ENCODE results near the gene ODAD3. TPM values are rescaled to one million over a fixed set of nuclear protein-coding genes. Genes with fewer than 3 reads are reported as not detected.

Gene ODAD3
- total and polyA plus RNA-seq, 2 of the 13 experiments (the other 11 are each of a cell fraction or from before 2014, with no cell fraction given) = 0.04 to 0.08 TPM

DNA sequence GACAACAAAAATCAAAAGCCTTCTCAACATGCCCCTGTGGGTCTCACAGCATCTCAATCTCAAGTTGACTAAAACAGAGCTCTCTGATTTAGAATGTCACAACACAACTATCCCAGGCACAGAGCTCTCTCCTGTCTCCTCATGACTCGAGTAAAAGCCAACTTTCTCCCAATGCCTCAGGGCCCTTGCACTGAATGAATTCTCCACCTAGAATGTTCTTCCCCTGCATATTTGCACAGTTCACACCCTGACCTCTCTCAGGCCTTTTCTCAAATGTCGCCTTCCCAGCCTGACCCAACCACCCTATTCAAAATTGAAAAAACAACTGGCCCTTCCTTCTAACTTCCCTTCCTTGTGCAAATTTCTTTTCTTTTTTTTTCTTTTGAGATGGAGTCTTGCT, 64.2 kb downstream of the ODAD3 start:
- TF ChIP-seq JDP2 (CRISPR knock-in tag; IDR thresholded peaks at IDR 0.05; ENCODE audit: borderline replicate concordance) (no peak), U2AF1 (optimal IDR thresholded peaks at IDR 0.05; ENCODE audit: low read depth, low read length) (no peak), CENPX (CRISPR knock-in tag; IDR thresholded peaks at IDR 0.05) (no peak), NFE2 (CRISPR knock-in tag; IDR thresholded peaks at IDR 0.05) (no peak), IRX3 (CRISPR knock-in tag; IDR thresholded peaks at IDR 0.05; ENCODE audit: borderline replicate concordance, low read depth) (no peak), TARDBP (CRISPR knock-in tag; IDR thresholded peaks at IDR 0.05) (no peak), CREB1 (IDR thresholded peaks at IDR 0.05) (no peak), CREB1 (CRISPR knock-in tag; IDR thresholded peaks at IDR 0.05) (no peak)
- TF ChIP-seq, protein P1, sequence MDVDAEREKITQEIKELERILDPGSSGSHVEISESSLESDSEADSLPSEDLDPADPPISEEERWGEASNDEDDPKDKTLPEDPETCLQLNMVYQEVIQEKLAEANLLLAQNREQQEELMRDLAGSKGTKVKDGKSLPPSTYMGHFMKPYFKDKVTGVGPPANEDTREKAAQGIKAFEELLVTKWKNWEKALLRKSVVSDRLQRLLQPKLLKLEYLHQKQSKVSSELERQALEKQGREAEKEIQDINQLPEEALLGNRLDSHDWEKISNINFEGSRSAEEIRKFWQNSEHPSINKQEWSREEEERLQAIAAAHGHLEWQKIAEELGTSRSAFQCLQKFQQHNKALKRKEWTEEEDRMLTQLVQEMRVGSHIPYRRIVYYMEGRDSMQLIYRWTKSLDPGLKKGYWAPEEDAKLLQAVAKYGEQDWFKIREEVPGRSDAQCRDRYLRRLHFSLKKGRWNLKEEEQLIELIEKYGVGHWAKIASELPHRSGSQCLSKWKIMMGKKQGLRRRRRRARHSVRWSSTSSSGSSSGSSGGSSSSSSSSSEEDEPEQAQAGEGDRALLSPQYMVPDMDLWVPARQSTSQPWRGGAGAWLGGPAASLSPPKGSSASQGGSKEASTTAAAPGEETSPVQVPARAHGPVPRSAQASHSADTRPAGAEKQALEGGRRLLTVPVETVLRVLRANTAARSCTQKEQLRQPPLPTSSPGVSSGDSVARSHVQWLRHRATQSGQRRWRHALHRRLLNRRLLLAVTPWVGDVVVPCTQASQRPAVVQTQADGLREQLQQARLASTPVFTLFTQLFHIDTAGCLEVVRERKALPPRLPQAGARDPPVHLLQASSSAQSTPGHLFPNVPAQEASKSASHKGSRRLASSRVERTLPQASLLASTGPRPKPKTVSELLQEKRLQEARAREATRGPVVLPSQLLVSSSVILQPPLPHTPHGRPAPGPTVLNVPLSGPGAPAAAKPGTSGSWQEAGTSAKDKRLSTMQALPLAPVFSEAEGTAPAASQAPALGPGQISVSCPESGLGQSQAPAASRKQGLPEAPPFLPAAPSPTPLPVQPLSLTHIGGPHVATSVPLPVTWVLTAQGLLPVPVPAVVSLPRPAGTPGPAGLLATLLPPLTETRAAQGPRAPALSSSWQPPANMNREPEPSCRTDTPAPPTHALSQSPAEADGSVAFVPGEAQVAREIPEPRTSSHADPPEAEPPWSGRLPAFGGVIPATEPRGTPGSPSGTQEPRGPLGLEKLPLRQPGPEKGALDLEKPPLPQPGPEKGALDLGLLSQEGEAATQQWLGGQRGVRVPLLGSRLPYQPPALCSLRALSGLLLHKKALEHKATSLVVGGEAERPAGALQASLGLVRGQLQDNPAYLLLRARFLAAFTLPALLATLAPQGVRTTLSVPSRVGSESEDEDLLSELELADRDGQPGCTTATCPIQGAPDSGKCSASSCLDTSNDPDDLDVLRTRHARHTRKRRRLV (CRISPR knock-in tag; IDR thresholded peaks at IDR 0.05) = no peak
- TF ChIP-seq, protein P2, sequence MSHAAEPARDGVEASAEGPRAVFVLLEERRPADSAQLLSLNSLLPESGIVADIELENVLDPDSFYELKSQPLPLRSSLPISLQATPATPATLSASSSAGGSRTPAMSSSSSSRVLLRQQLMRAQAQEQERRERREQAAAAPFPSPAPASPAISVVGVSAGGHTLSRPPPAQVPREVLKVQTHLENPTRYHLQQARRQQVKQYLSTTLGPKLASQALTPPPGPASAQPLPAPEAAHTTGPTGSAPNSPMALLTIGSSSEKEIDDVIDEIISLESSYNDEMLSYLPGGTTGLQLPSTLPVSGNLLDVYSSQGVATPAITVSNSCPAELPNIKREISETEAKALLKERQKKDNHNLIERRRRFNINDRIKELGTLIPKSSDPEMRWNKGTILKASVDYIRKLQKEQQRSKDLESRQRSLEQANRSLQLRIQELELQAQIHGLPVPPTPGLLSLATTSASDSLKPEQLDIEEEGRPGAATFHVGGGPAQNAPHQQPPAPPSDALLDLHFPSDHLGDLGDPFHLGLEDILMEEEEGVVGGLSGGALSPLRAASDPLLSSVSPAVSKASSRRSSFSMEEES (CRISPR knock-in tag; IDR thresholded peaks at IDR 0.05) = no peak
- ChIA-PET POLR2A (no interaction called here), CTCF (ENCODE audit: low intra/inter-chr PET ratio, low total read pairs) (no interaction called here)
- no peak for DNase-seq (ENCODE audit: low spot score)
- Histone ChIP-seq H3K4me1 (ENCODE audit: insufficient read depth, low read length) (peaks cover 17% of the 10 kb centered on the region), H3K4me3 (replicated peaks in 1 of 3; ENCODE audit: insufficient read depth in 1 of 3, low read depth in 2 of 3, low read length in 3 of 3) (no peak overlapping the region), H3K9me3 (ENCODE audit: low read length) (no peaks in the 10 kb centered on the region), H2AFZ (ENCODE audit: low read length) (no peak overlapping the region), H3K36me3 (replicated peaks in 1 of 2; ENCODE audit: control insufficient read depth in 1 of 2, insufficient read depth in 2 of 2, low read length in 2 of 2) (peaks cover 3 to 18% of the 10 kb centered on the region in 2 experiments; a peak in 3 of 5 replicates), H3K4me2 (ENCODE audit: low read depth, low read length) (no peak overlapping the region), H3K79me2 (ENCODE audit: insufficient read depth, low read length) (peaks cover 9% of the 10 kb centered on the region), H3K27me3 (ENCODE audit: control insufficient read depth in 1 of 2, insufficient read depth in 2 of 2, low read length in 2 of 2) (no peaks in the 10 kb centered on the region; a peak in 1 of 5 replicates), H3K27ac (ENCODE audit: extremely low read length, insufficient read depth, low read length) (no peak overlapping the region), H3K9ac (ENCODE audit: insufficient read depth, low read depth, low read length) (no peak overlapping the region), H4K20me1 (ENCODE audit: insufficient read depth, low read length) (no peaks in the 10 kb centered on the region)
- ATAC-seq = no peak
- no TSS peak for BruUV-seq (replicated peaks)
- FAIRE-seq = no peak
- 94% methylated on average over 2 of the region's 2 CpGs for WGBS (ENCODE audit: low lambda C conversion rate)
- in situ Hi-C loops (cut with HindIII; ENCODE audit: extremely low pct_ligation_motif_present, low pct_unique_long_range_greater_than_20kb) = no loop called here
- intact Hi-C loops (cut with micrococcal nuclease; ENCODE audit: unreplicated experiment) = no loop called here

Small RNAs within 50 kb of the gene (small RNA-seq; reads per million reads assigned to genes)
- 0 reads per million in 3 experiments for gene RF00019 (ENCODE audit: insufficient read depth in 2 of 3, insufficient read length in 3 of 3, low read depth in 2 of 3, low replicate concordance in 1 of 3)

Other genes with a start within 250 kb of the ODAD3 start
- 11.0 and 12.9 TPM in 2 replicates for gene KANK2, start 237.6 kb downstream of the ODAD3 start, total RNA-seq (2016; rRNA removed; fragmentation: Illumina TruSeq; extraction: Trizol)
- gene KANK2, start 237.6 kb downstream of the ODAD3 start, polyA plus RNA-seq (2011; rRNA removed) = 5.7 and 6.8 TPM in 2 replicates
- gene ANGPTL8, start 195.5 kb downstream of the ODAD3 start, total RNA-seq (2016; rRNA removed; fragmentation: Illumina TruSeq; extraction: Trizol) = 9.8 and 27.3 TPM in 2 replicates
- 243 and 436 TPM in 2 replicates for gene ANGPTL8, start 195.5 kb downstream of the ODAD3 start, polyA plus RNA-seq (2011; rRNA removed)
- gene DOCK6, start 172.6 kb downstream of the ODAD3 start, total RNA-seq (2016; rRNA removed; fragmentation: Illumina TruSeq; extraction: Trizol) = 4.1 and 5.4 TPM in 2 replicates
- 38.1 and 46.6 TPM in 2 replicates for gene DOCK6, start 172.6 kb downstream of the ODAD3 start, polyA plus RNA-seq (2011; rRNA removed)
- not detected in 2 replicates for gene TSPAN16, start 139.0 kb downstream of the ODAD3 start, total RNA-seq (2016; rRNA removed; fragmentation: Illumina TruSeq; extraction: Trizol)
- gene TSPAN16, start 139.0 kb downstream of the ODAD3 start, polyA plus RNA-seq (2011; rRNA removed) = not detected in 2 replicates
- gene RAB3D, start 95.5 kb downstream of the ODAD3 start, total RNA-seq (2016; rRNA removed; fragmentation: Illumina TruSeq; extraction: Trizol) = 2.0 and 3.3 TPM in 2 replicates
- gene RAB3D, start 95.5 kb downstream of the ODAD3 start, polyA plus RNA-seq (2011; rRNA removed) = 16.1 and 19.9 TPM in 2 replicates
- 22.8 and 45.5 TPM in 2 replicates for gene TMEM205, start 88.9 kb downstream of the ODAD3 start, total RNA-seq (2016; rRNA removed; fragmentation: Illumina TruSeq; extraction: Trizol)
- 98.7 and 119 TPM in 2 replicates for gene TMEM205, start 88.9 kb downstream of the ODAD3 start, polyA plus RNA-seq (2011; rRNA removed)
- 1.2 and 1.7 TPM in 2 replicates for gene CCDC159, start 88.6 kb downstream of the ODAD3 start, total RNA-seq (2016; rRNA removed; fragmentation: Illumina TruSeq; extraction: Trizol)
- gene CCDC159, start 88.6 kb downstream of the ODAD3 start, polyA plus RNA-seq (2011; rRNA removed) = 6.3 and 9.1 TPM in 2 replicates
- 0.77 and 1.5 TPM in 2 replicates for gene PLPPR2, start 79.7 kb downstream of the ODAD3 start, total RNA-seq (2016; rRNA removed; fragmentation: Illumina TruSeq; extraction: Trizol)
- gene PLPPR2, start 79.7 kb downstream of the ODAD3 start, polyA plus RNA-seq (2011; rRNA removed) = 2.1 and 4.2 TPM in 2 replicates
- gene SWSAP1, start 60.5 kb downstream of the ODAD3 start, total RNA-seq (2016; rRNA removed; fragmentation: Illumina TruSeq; extraction: Trizol) = 3.1 and 3.3 TPM in 2 replicates
- 2.7 and 3.9 TPM in 2 replicates for gene SWSAP1, start 60.5 kb downstream of the ODAD3 start, polyA plus RNA-seq (2011; rRNA removed)
- gene EPOR, start 50.8 kb downstream of the ODAD3 start, total RNA-seq (2016; rRNA removed; fragmentation: Illumina TruSeq; extraction: Trizol) = 1.2 and 2.9 TPM in 2 replicates
- 5.3 and 7.0 TPM in 2 replicates for gene EPOR, start 50.8 kb downstream of the ODAD3 start, polyA plus RNA-seq (2011; rRNA removed)
- 1.2 and 4.2 TPM in 2 replicates for gene RGL3, start 15.8 kb downstream of the ODAD3 start, total RNA-seq (2016; rRNA removed; fragmentation: Illumina TruSeq; extraction: Trizol)
- 7.6 and 8.4 TPM in 2 replicates for gene RGL3, start 15.8 kb downstream of the ODAD3 start, polyA plus RNA-seq (2011; rRNA removed)
- gene PRKCSH, start 514 bp upstream of the ODAD3 start, total RNA-seq (2016; rRNA removed; fragmentation: Illumina TruSeq; extraction: Trizol) = 44.2 and 125 TPM in 2 replicates
- gene PRKCSH, start 514 bp upstream of the ODAD3 start, polyA plus RNA-seq (2011; rRNA removed) = 85.1 and 111 TPM in 2 replicates
- gene ELAVL3, start 45.9 kb upstream of the ODAD3 start, total RNA-seq (2016; rRNA removed; fragmentation: Illumina TruSeq; extraction: Trizol) = not detected in 2 replicates
- 0.03 TPM in 2 replicates for gene ELAVL3, start 45.9 kb upstream of the ODAD3 start, polyA plus RNA-seq (2011; rRNA removed)
- gene ZNF653, start 70.7 kb upstream of the ODAD3 start, total RNA-seq (2016; rRNA removed; fragmentation: Illumina TruSeq; extraction: Trizol) = 1.2 and 4.7 TPM in 2 replicates
- 6.6 and 7.1 TPM in 2 replicates for gene ZNF653, start 70.7 kb upstream of the ODAD3 start, polyA plus RNA-seq (2011; rRNA removed)
- gene ECSIT, start 94.0 kb upstream of the ODAD3 start, total RNA-seq (2016; rRNA removed; fragmentation: Illumina TruSeq; extraction: Trizol) = 32.2 and 36.4 TPM in 2 replicates
- 55.4 and 62.3 TPM in 2 replicates for gene ECSIT, start 94.0 kb upstream of the ODAD3 start, polyA plus RNA-seq (2011; rRNA removed)
- 0.55 and 1.1 TPM in 2 replicates for gene CNN1, start 103.7 kb upstream of the ODAD3 start, total RNA-seq (2016; rRNA removed; fragmentation: Illumina TruSeq; extraction: Trizol)
- gene CNN1, start 103.7 kb upstream of the ODAD3 start, polyA plus RNA-seq (2011; rRNA removed) = 0.39 and 0.70 TPM in 2 replicates
- 43.2 and 47.2 TPM in 2 replicates for gene ELOF1, start 124.1 kb upstream of the ODAD3 start, total RNA-seq (2016; rRNA removed; fragmentation: Illumina TruSeq; extraction: Trizol)
- gene ELOF1, start 124.1 kb upstream of the ODAD3 start, polyA plus RNA-seq (2011; rRNA removed) = 14.5 TPM in 2 replicates
- gene ACP5, start 142.5 kb upstream of the ODAD3 start, total RNA-seq (2016; rRNA removed; fragmentation: Illumina TruSeq; extraction: Trizol) = 0.94 and 1.3 TPM in 2 replicates
- 5.1 and 6.7 TPM in 2 replicates for gene ACP5, start 142.5 kb upstream of the ODAD3 start, polyA plus RNA-seq (2011; rRNA removed)
- 12.7 and 14.2 TPM in 2 replicates for gene ZNF627, start 162.4 kb upstream of the ODAD3 start, total RNA-seq (2016; rRNA removed; fragmentation: Illumina TruSeq; extraction: Trizol)
- 4.2 and 4.5 TPM in 2 replicates for gene ZNF627, start 162.4 kb upstream of the ODAD3 start, polyA plus RNA-seq (2011; rRNA removed)